Embryonic facial prominence (tissue), 1 donor: ENCODE data around the gene CARMIL1.
"Not testable (repeated sequence)": the region's sequence is repeated elsewhere in the genome, so short reads cannot be mapped to it uniquely, and the experiment has no call there.

Experiments used
- DNase-seq: peaks from one replicate; pipeline ENCODE4 v3.0.0-alpha.2; 2016; ENCODE audit errors: extremely low spot score

CARMIL1 gene

DNA sequence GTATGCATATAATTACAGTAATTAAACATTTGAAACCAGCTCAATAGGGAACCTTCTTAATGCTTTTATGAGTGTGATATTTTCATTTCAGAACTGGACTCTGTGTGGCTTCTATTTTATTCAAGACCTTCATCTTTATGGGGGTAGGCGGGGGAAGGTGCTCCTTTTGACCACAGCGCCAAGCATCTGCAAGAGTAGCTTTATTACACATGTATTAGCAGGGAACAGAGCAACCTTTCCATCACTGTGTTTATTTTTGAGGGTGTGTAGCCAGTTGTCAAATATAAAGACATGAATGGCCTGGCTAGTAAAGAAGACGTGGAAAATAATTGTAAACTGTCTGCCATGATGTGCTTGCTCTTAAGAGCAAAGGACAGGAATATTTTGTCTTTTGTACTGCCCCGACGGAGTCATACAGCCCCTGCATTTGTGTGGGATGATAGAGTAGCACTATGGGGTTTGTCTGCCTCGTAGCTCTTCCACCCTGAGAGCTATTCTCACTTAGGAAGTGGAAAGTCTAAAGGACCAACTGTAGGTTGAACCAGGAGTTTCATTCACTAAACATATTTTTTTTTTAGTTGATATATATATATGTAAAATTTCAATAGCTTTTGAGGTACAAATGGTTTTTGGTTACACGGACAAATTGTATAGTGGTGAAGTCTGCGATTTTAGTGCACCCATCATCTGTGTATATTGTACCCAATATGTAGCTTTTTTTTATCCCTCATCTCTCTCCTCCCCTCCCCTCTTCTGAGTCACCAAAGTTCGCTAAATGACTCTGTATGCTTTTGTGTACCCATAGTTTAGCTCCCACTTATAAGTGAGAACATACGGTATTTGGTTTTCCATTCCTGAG is 91.2 kb downstream of the CARMIL1 start:
- DNase-seq = no peak

DNA sequence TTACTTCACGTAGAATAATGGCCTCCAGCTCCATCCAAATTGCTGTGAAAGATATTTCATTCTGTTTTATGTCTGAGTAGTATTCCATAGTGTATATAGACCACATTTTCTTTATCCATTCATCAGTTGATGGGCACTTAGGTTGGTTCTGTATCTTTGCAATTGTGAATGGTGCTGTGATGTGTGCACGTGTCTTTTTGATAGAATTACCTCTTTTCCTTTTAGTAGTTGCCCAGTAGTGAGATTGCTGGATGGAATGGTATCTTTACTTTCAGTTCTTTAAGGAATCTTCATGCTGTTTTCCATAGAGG is 91.8 kb downstream of the CARMIL1 start:
- DNase-seq = no peak

- DNase-seq = no peak
Observed at GRCh38 chr6:25375125-25375524, 96.0 kb downstream of the CARMIL1 start.

GRCh38 chr6:25377664-25378063 is 98.5 kb downstream of the CARMIL1 start:
- DNase-seq = no peak

DNA sequence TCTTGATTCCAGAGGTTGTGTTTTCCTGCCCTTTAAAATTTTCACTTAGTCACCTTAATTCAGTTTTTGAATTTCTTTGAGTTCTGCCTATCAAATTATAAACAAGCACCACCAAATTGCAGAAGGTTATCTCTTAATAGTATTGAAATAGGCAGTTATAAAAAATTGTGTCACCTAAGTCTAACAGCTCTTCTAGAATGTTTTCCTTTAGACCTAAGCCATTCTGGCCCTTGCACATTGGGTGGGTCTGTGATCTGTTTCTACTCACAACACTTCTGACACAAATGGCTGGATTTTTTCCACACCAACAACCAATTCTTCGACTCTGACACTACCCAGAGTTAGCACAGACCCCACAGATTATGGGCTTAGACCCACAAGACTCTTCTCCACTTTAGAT is 101.9 kb downstream of the CARMIL1 start:
- no peak for DNase-seq

- not testable (repeated sequence) for DNase-seq
Observed at GRCh38 chr6:25382476-25382875, 103.3 kb downstream of the CARMIL1 start.

DNA sequence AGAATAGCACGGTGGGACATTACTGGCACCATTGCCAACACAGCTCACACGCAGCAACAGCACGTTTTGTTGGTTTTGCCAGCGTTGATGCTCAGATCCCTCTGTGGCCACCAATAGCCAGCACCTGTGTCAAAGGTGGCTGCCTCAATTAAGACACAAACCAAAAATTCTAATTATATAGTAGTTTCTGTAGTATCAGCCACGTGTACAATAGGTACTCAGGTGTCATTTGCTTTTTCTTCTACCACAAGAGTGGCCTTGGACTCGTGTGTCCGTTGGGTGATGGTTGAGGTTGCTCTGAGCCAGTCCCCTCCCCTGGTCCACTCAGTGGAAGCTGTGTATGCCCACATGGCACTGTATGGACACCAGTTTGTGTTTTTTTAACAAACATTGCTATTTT is 105.1 kb downstream of the CARMIL1 start:
- DNase-seq = no peak

DNA sequence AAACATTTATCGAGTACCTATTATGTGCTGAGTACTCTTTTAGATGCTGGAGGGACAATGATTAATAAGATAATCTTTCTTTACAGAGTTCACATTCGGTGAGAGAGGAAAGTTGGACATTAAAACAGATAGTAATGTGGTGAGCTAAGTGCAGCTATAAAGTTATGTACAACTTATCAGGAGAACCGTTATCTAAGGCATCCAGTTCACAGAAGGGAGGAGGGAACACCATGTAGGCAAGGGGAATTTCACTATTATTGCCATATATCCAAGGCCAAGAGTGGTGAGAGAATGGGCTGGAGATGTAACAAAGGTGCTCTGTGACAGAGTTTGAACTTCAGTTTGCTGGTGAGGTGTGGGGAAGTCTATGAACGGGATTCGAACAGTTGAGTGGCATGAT is 105.8 kb downstream of the CARMIL1 start:
- no peak for DNase-seq

DNA sequence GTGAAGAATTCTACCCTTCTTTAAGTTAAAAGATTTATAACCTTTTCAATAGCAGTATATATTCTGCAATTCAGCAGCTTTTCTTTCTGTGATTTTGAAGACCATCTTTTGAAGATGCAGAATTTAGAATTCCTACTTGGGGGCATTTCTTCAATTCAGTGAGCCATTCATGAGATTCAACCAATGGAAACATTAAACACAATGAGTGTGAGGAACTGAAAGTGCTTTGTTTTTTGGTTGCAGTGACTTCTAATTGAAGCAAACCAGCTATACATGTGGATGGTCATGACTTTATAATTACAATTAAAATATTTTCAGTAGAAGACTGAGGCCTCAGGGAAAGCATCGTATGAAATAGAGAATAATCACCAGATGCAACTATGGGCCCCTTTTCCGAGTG is 108.3 kb downstream of the CARMIL1 start:
- no peak for DNase-seq

DNA sequence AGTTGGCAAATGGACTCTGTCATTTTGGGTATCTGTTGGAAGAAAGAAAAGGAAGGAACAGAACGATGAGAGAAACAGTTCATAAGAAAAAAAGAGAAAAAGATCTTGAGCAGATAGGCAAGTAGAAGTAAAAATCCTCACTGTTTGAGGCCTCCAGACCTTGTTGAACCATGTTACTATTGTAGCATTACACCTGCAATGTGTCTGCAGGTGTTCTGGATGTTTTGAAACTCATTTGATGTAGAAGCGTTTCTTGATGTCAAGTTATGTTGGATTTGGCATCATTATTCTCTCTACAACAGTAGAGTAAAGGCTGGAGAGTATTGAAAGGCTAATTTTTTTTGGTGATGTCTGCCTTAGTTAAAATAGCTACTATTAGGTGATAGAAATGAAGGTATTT is 108.7 kb downstream of the CARMIL1 start:
- DNase-seq = no peak

DNA sequence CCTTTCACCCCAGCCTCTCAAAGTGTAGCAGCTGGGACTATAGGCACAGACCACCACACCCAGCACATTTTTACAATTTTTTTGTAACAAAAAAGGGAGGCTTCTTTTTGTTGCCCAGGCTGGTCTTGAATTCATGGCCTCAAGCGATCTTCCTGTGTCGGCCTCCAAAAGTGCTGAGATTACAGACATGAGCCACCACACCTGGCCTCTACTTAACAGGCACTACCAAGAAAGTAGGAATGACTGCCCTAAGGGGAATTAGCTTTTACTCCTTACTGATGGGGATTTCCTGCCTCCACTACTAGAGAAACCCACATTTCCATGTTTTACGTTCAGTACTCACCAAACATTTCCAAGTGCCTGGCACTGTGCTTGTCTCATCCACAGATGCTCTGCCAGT is 109.6 kb downstream of the CARMIL1 start:
- no peak for DNase-seq

DNA sequence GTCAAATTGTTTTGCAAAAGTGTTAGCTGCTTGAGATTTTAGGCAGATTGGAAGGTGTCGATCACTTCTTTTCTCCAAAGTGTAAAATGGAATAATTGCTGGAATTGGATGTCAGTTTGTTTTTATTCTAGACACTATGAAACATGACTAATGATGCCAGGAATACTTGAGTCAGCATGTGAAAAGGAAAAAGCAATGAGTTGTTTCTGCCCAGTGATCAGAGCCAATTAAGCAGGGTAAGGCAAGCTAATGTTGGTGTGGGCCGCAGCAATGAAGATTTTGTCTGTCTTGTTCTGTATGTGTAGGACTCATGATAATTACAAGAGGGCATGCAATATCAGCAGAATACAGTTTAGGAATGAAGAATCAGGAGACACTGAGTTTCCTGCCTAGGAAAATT is 110.3 kb downstream of the CARMIL1 start:
- DNase-seq = no peak

GRCh38 chr6:25392372-25392771 is 113.2 kb downstream of the CARMIL1 start:
- DNase-seq = no peak

DNA sequence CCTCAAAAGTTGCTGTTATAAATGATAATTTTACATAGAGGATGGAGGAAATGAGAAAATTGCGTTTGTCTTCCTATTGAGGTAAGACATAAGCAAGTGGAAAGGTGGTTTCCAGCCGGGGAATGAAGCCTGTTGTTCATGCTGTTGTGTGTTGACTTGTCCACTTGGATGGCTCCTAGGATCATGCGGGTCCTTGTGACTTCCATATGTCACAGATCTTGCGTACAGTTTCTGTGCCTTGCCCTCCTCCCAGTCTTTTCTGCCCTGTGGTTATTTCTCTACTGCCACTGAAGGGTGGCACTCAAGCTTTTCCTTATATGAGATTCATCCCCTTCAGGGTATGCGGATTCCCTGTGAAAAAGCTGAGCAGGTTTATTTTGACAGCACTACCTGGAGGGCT is 116.6 kb downstream of the CARMIL1 start:
- DNase-seq = no peak

GRCh38 chr6:25397406-25397805 is 118.2 kb downstream of the CARMIL1 start:
- DNase-seq = no peak

DNA sequence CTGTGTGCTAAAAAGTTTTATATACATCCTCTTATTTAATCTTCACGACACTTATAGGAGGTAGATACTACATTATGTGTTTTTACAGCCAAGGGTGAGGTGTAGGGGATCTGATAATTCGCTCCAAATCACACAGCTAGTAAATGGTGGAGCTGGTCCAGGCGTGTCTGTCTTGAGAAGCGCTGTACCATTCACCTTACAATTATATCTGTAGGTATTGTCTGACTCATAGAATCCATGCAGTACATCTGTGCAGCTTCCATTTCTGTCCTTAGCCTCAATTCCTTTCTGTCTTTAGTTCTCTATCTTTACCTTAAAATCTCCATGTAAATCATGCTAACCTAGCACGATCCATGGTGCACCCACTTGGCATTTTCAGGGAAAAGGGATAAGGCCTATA is 120.7 kb downstream of the CARMIL1 start:
- no peak for DNase-seq

GRCh38 chr6:25401711-25402110 is 122.5 kb downstream of the CARMIL1 start:
- DNase-seq = no peak

DNA sequence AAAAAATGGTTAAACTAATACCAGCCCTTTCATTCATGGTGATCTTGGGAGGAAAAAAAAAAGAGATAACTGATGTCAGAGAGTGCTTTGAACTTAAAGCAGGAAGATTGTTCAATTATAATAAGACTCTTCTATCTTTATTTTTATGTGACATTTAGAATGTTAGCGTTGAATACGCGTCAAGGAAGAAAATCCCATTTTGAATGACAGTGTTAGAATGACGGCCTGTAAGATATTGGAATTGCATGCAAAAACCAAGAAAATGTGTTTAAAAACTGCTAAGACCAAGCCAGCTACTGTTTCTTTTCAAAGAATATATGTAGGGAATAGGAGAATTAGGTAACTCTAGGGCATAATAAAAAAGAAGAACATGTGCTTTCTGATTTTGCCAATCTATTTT is 123.0 kb downstream of the CARMIL1 start:
- no peak for DNase-seq

GRCh38 chr6:25403150-25403549 is 124.0 kb downstream of the CARMIL1 start:
- DNase-seq = no peak

DNA sequence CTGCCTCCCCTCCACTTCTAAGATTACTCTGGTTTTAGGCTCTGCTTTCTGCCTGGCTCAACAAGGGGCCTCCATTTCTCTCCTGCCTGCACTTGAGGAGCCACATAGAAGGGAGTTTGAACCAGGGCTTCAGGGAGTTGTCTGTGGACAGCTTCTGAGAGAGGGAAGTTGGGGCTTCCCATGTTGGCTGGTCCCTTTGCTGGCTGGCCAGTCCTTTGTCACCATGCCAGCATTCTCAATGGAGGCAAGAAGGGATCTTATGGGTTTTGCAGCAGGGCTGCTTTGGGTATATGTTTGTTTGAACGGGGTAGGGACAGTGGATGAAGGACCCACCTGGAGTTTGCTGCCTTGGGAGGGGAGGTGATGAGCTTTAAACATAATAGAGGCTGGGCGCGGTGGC is 124.9 kb downstream of the CARMIL1 start:
- DNase-seq = no peak

DNA sequence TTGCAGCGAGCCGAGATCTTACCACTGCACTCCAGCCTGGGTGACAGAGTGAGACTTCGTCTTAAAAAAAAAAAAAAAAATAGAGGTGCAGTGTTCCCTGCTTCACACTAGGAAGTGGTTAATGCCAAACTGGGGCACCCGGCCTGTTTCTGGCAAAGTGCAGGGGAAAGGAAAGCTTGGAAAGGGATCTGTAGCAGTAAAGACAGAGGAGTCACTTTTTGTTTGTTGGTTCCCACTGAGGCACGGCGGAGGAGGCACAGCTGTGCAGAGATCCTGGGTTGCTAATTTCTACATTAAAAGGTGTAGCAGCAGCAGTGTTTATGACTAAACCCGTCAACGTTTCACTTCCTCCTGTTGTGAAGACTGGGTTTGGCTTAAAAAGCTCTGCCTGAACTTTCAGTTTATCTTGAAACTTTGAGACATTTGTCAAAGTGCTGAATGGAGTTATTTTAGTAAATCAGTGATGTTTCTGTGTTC is 125.6 kb downstream of the CARMIL1 start:
- DNase-seq = no peak

GRCh38 chr6:25405442-25405841 is 126.3 kb downstream of the CARMIL1 start:
- no peak for DNase-seq

DNA sequence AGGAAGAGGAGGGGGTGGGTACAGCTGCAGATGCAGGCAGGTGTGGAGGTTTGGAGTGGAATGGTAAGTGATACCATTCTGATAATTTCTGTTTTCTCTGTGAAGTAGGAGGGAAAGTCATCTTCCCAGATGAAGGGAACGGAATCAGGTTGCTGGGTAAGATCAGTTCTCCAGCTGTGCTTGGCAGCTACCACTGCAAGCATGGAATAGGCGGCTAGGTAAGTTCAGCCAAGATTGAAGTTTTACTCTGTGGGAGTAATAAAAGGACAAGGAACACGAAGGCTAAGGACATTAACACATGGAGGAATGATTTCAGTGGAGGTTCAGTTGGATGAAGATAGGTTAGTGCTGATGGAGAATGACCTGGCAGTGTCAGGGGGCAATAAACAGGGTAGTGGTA is 128.3 kb downstream of the CARMIL1 start:
- no peak for DNase-seq

GRCh38 chr6:25410102-25410501 is 130.9 kb downstream of the CARMIL1 start:
- no peak for DNase-seq
